ENCODE results near the gene LDB3. TPM values are rescaled to one million over a fixed set of nuclear protein-coding genes. Genes with fewer than 3 reads are reported as not detected.

Gene LDB3
- total RNA-seq, 1 experiment from 2014 or later: 8.3 TPM

DNA sequence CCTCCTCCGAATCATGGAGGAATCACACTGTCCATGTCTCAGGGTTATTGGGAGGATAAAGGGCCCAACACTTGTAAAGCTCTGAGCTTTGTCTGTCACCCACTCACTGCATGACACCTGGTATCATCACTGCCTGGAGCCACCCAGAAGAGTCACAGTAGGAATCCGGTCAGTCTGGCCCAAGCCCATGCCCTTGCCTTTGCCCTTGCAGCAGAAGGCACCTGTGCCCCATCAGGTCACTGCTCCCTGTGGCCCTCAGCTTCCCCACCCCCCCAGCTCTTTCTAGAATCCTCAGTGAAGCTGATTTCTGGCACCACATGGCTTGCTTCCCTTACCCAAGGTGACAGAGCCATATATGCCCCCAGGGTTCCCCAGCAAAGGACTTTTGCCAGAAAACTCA lies 14.4 kb downstream of the LDB3 start:
- Histone ChIP-seq H3K27me3 (ENCODE audit: low read length) (no peaks in the 10 kb centered on the region), H3K4me1 (ENCODE audit: low read length) (peaks cover 36% of the 10 kb centered on the region), H3K4me3 (ENCODE audit: low read length) (no peak overlapping the region), H3K27ac (ENCODE audit: low read length) (no peak overlapping the region), H3K9me3 (ENCODE audit: low read length) (no peaks in the 10 kb centered on the region), H3K79me2 (ENCODE audit: low read length) (no peaks in the 10 kb centered on the region), H3K9me2 (replicated peaks; ENCODE audit: insufficient read depth, low read length) (no peaks in the 10 kb centered on the region), H3K4me2 (ENCODE audit: low read depth, low read length, poor library complexity, severe bottlenecking) (no peak overlapping the region), H3K9ac (ENCODE audit: low read length) (no peak overlapping the region), H3K36me3 (ENCODE audit: insufficient read depth, low read length) (no peaks in the 10 kb centered on the region), H4K20me1 (ENCODE audit: insufficient read depth, low read depth, low read length) (no peaks in the 10 kb centered on the region), H2AFZ (ENCODE audit: low read length) (no peak overlapping the region)
- no peak for DNase-seq

DNA sequence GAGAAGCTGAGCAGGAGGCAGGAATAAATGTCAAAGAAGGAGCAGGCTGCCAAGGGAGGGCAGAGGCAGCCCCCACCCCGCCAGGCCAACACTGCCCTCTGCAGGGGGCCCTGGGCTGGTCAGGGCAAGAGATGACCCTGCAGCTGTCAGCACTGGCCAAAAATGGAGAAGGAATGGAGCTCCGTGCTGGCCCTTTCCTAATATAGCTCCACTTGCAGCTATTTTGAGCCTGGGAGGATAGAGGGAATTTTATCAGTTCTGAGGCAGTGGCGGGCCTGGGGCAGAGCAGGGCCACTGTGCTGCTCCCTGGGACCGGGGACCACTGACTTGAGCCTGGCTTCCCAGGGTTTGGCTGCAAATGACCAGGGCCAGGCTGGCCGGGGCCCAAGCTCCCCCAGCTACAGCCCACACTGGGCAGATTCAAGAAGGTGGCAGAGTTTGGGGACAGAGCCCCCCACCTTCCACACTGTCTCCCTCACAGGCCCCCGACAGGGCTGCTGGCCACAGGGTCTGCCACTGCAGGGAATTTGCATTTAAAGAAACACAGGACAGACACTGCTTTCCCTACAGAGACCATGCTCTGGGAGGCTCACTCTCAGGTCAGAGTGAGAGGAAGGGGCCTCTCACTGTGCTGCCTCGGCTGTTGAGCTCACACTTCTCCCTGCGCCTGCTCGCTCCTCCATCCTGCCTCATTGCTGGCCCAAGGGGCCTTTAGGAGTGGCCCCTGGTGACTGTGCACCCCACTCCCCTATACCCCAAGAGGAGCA lies 16.2 kb downstream of the LDB3 start:
- Histone ChIP-seq H3K79me2 (ENCODE audit: low read length) (no peaks in the 10 kb centered on the region), H3K4me3 (ENCODE audit: low read length) (no peak overlapping the region), H3K4me2 (ENCODE audit: low read depth, low read length, poor library complexity, severe bottlenecking) (no peak overlapping the region), H3K9me3 (ENCODE audit: low read length) (no peaks in the 10 kb centered on the region), H3K4me1 (ENCODE audit: low read length) (peaks cover 22% of the 10 kb centered on the region), H4K20me1 (ENCODE audit: insufficient read depth, low read depth, low read length) (no peaks in the 10 kb centered on the region), H3K27ac (ENCODE audit: low read length) (no peak overlapping the region; the same call in 1 of the 2 replicates), H3K9me2 (replicated peaks; ENCODE audit: insufficient read depth, low read length) (no peaks in the 10 kb centered on the region), H3K27me3 (ENCODE audit: low read length) (no peaks in the 10 kb centered on the region), H3K36me3 (ENCODE audit: insufficient read depth, low read length) (no peaks in the 10 kb centered on the region), H2AFZ (ENCODE audit: low read length) (no peak overlapping the region), H3K9ac (ENCODE audit: low read length) (no peak overlapping the region)
- peak; percentile 45 for DNase-seq

DNA sequence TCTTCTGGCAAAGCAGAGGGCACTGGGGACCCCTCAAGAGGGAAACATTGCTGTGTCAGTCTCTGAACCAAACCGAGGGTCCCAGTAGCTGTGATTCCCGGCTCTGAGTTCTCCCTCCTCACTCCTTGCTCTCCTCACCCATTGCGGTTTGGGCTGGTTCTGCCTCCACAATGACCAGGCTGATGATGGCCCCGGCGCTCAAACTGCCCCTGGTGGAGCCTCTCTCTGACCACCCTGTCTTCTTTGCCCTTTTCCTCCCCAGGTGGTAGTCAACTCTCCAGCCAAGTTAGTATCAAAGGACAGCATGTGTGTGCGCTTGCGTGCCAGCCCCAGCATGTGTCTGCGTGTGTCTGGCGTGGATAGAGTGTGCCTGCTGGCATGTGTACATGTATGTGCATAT lies 17.1 kb downstream of the LDB3 start:
- Histone ChIP-seq H3K4me3 (ENCODE audit: low read length) (no peak overlapping the region), H3K4me2 (ENCODE audit: low read depth, low read length, poor library complexity, severe bottlenecking) (no peak overlapping the region), H3K9me3 (ENCODE audit: low read length) (no peaks in the 10 kb centered on the region), H3K27ac (ENCODE audit: low read length) (no peak overlapping the region), H2AFZ (ENCODE audit: low read length) (no peak overlapping the region), H3K9me2 (replicated peaks; ENCODE audit: insufficient read depth, low read length) (no peaks in the 10 kb centered on the region), H3K36me3 (ENCODE audit: insufficient read depth, low read length) (no peaks in the 10 kb centered on the region), H3K4me1 (ENCODE audit: low read length) (peaks cover 16% of the 10 kb centered on the region), H4K20me1 (ENCODE audit: insufficient read depth, low read depth, low read length) (no peaks in the 10 kb centered on the region), H3K27me3 (ENCODE audit: low read length) (no peaks in the 10 kb centered on the region), H3K9ac (ENCODE audit: low read length) (no peak overlapping the region), H3K79me2 (ENCODE audit: low read length) (no peaks in the 10 kb centered on the region)
- DNase-seq: no peak

DNA sequence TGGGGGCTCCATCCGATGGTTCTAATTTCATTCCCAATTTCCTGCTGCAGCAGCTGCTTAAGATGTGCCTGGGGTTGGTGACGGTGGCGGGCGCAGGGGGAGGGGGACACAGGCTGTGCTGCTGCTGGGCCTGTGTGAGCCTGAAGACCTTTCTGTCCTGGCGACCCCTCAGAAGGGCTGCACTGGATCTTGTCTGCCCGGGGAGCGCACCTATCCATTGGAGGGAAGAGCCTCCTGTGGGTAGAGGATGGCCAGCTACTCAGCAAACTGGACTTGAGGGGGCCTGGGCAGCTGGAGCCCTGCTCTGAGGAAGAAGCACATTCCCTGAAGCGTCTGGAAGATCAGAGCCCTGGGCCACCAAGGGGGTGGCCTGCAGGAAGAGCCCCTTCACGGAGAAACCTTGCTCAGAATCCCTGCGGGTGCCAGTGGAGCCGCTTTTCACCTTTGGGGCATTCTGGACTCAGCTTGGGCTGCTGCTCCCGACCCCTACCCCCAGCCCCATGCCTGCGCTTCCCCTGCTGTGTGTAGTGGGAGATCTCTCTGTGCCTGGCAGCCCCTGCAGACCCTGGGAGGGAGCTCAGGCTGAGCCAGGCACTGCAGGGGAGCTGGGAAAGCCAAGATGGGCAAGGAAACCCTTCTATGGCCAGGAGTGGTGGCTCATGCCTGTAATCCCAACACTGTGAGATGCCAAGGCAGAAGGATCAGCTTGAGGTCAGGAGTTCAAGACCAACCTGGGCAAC lies 17.8 kb downstream of the LDB3 start:
- H3K9me3 ChIP-seq (ENCODE audit: low read length): no peaks in the 10 kb centered on the region
- no peaks in the 10 kb centered on the region for H3K9me2 ChIP-seq (replicated peaks; ENCODE audit: insufficient read depth, low read length)
- DNase-seq: no peak
- no peak overlapping the region for H3K27ac ChIP-seq (ENCODE audit: low read length)
- H3K4me3 ChIP-seq (ENCODE audit: low read length): no peak overlapping the region
- H3K27me3 ChIP-seq (ENCODE audit: low read length): no peaks in the 10 kb centered on the region
- no peak overlapping the region for H3K4me2 ChIP-seq (ENCODE audit: low read depth, low read length, poor library complexity, severe bottlenecking)
- peaks cover 16% of the 10 kb centered on the region for H3K4me1 ChIP-seq (ENCODE audit: low read length)
- no peaks in the 10 kb centered on the region for H3K36me3 ChIP-seq (ENCODE audit: insufficient read depth, low read length)
- H4K20me1 ChIP-seq (ENCODE audit: insufficient read depth, low read depth, low read length): no peaks in the 10 kb centered on the region
- no peak overlapping the region for H3K9ac ChIP-seq (ENCODE audit: low read length)
- no peaks in the 10 kb centered on the region for H3K79me2 ChIP-seq (ENCODE audit: low read length)
- H2AFZ ChIP-seq (ENCODE audit: low read length): no peak overlapping the region

DNA sequence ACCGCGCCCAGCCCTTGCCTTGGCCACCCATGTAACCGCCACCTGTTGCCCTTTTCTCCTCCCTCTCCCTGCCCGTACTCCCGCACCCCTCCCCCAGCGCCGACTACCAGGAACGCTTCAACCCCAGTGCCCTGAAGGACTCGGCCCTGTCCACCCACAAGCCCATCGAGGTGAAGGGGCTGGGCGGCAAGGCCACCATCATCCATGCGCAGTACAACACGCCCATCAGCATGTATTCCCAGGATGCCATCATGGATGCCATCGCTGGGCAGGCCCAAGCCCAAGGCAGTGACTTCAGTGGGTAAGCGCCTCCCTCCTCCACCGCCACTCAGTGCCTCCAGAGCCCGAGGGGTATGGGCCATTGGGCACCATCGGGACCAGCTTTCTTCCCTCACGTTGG lies 18.7 kb downstream of the LDB3 start:
- H4K20me1 ChIP-seq (ENCODE audit: insufficient read depth, low read depth, low read length): no peaks in the 10 kb centered on the region
- no peaks in the 10 kb centered on the region for H3K9me3 ChIP-seq (ENCODE audit: low read length)
- H3K27ac ChIP-seq (ENCODE audit: low read length): no peak overlapping the region
- no peaks in the 10 kb centered on the region for H3K36me3 ChIP-seq (ENCODE audit: insufficient read depth, low read length)
- H3K79me2 ChIP-seq (ENCODE audit: low read length): no peaks in the 10 kb centered on the region
- no peak for DNase-seq
- no peak overlapping the region for H2AFZ ChIP-seq (ENCODE audit: low read length)
- no peaks in the 10 kb centered on the region for H3K9me2 ChIP-seq (replicated peaks; ENCODE audit: insufficient read depth, low read length)
- no peak overlapping the region for H3K4me2 ChIP-seq (ENCODE audit: low read depth, low read length, poor library complexity, severe bottlenecking)
- H3K4me1 ChIP-seq (ENCODE audit: low read length): peaks cover 16% of the 10 kb centered on the region
- H3K4me3 ChIP-seq (ENCODE audit: low read length): no peak overlapping the region
- no peak overlapping the region for H3K9ac ChIP-seq (ENCODE audit: low read length)
- no peaks in the 10 kb centered on the region for H3K27me3 ChIP-seq (ENCODE audit: low read length)

DNA sequence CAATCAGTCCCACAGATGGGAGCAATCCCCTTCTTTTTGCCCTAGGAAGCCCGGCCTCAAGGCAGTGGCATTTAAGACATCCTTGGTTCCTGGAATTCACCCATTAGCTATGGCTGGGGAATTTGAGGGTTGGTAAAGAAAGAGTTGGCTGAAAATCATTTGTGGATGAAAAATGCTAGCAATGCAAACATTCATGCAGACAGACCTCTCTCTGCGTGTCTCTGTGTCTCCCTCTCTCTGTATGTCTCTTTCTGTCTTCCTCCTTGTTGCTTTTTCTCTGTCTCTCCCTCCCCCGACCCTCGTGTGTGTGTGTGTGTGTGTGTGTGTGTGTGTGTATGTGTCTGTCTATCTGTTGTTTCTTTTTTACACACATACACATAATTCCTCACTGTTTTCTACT lies 19.4 kb downstream of the LDB3 start:
- no peak overlapping the region for H2AFZ ChIP-seq (ENCODE audit: low read length)
- no peak overlapping the region for H3K4me2 ChIP-seq (ENCODE audit: low read depth, low read length, poor library complexity, severe bottlenecking)
- no peaks in the 10 kb centered on the region for H3K9me3 ChIP-seq (ENCODE audit: low read length)
- no peak overlapping the region for H3K9ac ChIP-seq (ENCODE audit: low read length)
- H3K27ac ChIP-seq (ENCODE audit: low read length): no peak overlapping the region
- no peaks in the 10 kb centered on the region for H3K27me3 ChIP-seq (ENCODE audit: low read length)
- H3K4me1 ChIP-seq (ENCODE audit: low read length): peaks cover 16% of the 10 kb centered on the region
- no peaks in the 10 kb centered on the region for H4K20me1 ChIP-seq (ENCODE audit: insufficient read depth, low read depth, low read length)
- no peaks in the 10 kb centered on the region for H3K36me3 ChIP-seq (ENCODE audit: insufficient read depth, low read length)
- no peaks in the 10 kb centered on the region for H3K79me2 ChIP-seq (ENCODE audit: low read length)
- DNase-seq: no peak
- no peak overlapping the region for H3K4me3 ChIP-seq (ENCODE audit: low read length)
- H3K9me2 ChIP-seq (replicated peaks; ENCODE audit: insufficient read depth, low read length): no peaks in the 10 kb centered on the region

DNA sequence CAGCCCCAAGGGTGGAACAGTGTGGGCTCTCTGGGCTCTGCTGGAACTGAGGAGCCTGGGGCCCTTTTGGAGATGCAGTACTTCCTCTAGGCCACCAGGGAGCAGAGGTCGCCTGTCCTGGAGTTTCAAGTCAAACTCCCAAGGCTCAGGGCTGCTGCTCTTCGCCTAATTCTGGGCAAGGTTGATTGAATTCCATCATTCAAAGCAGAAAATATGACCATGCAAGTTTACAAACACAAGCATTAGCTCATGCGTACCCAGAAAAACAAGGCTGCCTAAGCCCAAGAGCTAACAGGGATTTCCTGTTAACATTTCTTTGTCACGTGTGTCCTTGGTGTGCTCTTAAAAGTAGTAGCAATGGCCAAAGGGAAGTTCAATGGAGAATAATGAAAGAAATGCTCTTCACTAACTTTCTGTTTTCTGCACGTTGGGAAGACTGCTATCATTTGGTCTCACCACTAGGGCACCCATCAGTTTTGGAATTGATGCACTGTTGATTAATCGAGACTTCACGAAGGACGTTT lies 20.1 kb downstream of the LDB3 start:
- no peak overlapping the region for H3K27ac ChIP-seq (ENCODE audit: low read length)
- H3K9ac ChIP-seq (ENCODE audit: low read length): no peak overlapping the region
- peak; percentile 72 for DNase-seq
- peaks cover 16% of the 10 kb centered on the region for H3K4me1 ChIP-seq (ENCODE audit: low read length)
- no peaks in the 10 kb centered on the region for H3K9me3 ChIP-seq (ENCODE audit: low read length)
- no peaks in the 10 kb centered on the region for H3K79me2 ChIP-seq (ENCODE audit: low read length)
- no peaks in the 10 kb centered on the region for H3K36me3 ChIP-seq (ENCODE audit: insufficient read depth, low read length)
- H3K4me3 ChIP-seq (ENCODE audit: low read length): no peak overlapping the region
- H4K20me1 ChIP-seq (ENCODE audit: insufficient read depth, low read depth, low read length): no peaks in the 10 kb centered on the region
- H3K4me2 ChIP-seq (ENCODE audit: low read depth, low read length, poor library complexity, severe bottlenecking): no peak overlapping the region
- no peak overlapping the region for H2AFZ ChIP-seq (ENCODE audit: low read length)
- H3K9me2 ChIP-seq (replicated peaks; ENCODE audit: insufficient read depth, low read length): no peaks in the 10 kb centered on the region
- H3K27me3 ChIP-seq (ENCODE audit: low read length): no peaks in the 10 kb centered on the region

DNA sequence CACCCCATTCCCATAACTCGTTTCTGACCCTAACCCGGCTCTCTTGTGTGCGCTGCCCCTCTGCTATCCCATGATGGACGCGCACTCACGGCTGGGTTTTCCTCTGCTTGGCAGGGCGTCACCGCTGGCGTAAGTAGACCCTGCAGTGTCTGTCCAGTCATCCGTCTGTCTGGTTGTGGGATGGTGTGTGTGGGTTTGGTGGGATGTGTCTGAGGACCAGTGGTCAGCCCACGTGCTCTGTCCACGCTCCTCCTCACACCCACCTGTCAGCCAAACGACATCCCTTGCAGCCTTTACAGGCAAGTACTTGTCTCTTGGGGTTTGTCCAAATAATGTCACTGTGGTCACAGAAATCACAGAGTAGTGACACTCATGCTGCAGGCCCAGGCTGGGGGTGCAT lies 20.8 kb downstream of the LDB3 start:
- H3K27ac ChIP-seq (ENCODE audit: low read length): no peak overlapping the region

More for the DNA sequence above, 20.8 kb downstream of the LDB3 start:
- Histone ChIP-seq H3K9me2 (replicated peaks; ENCODE audit: insufficient read depth, low read length) (no peaks in the 10 kb centered on the region), H3K9ac (ENCODE audit: low read length) (no peak overlapping the region), H2AFZ (ENCODE audit: low read length) (no peak overlapping the region), H3K4me2 (ENCODE audit: low read depth, low read length, poor library complexity, severe bottlenecking) (no peak overlapping the region), H3K4me1 (ENCODE audit: low read length) (peaks cover 9% of the 10 kb centered on the region), H3K9me3 (ENCODE audit: low read length) (no peaks in the 10 kb centered on the region), H3K79me2 (ENCODE audit: low read length) (no peaks in the 10 kb centered on the region), H3K27me3 (ENCODE audit: low read length) (no peaks in the 10 kb centered on the region), H3K36me3 (ENCODE audit: insufficient read depth, low read length) (no peaks in the 10 kb centered on the region), H3K4me3 (ENCODE audit: low read length) (no peak overlapping the region), H4K20me1 (ENCODE audit: insufficient read depth, low read depth, low read length) (no peaks in the 10 kb centered on the region)
- no peak for DNase-seq
